NOMO-1 (cell line): Measurements from ENCODE around the gene ZSWIM3.
"Not testable (repeated sequence)": the region's sequence is repeated elsewhere in the genome, so short reads cannot be mapped to it uniquely, and the experiment has no call there.

ENCODE experiments used
- DNase-seq, 2 experiments: peaks; one replicate each; lab custom pipeline; 2025; ENCODE audit not compliant: unreplicated experiment in 2 of 2; lab: John Stamatoyannopoulos, UW

The ZSWIM3 gene

DNA sequence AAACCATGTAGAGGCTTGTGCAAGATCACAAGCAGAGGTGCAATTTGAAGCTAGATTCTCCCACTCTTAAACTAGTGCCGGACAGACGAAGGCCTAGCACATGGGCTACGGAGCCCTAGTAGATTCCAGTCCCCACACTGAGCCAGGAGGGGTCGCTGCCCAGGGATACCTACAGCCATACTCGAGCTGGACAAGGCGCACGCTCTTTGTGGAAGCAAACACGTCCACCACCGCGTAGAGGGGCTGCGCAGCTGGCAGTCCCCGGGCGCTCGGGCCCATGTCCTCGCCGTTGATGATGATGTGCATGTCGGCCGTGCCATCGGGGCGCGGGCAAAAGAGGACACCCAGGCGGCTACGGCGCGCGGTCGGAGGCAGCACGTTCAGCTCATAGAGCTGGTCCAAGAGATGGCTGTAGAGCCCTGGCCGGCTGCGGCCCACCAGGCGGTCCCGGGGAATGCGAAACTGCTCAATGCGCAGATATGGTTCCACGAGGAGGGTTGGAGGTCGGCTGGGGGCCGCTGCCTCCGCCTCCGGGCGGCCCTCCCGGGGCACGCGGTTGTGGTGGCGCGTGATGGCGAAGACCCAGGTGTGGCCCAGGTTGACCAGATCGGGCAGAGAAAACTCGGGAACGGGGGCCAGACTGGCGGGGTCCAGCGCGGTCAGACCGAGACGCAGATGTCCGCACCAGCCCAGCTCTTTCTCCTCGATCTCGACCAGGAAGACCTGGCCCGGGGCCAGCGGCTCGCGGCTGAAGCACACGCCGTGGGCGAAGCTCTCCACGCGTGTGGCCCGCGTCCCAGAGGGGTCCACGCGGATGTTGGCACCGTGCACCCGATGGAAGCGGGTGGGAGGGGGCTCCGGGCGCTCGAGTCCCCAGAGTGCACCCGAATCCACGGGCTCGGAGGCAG is 32.9 kb downstream of the ZSWIM3 start:
- DNase-seq: peak; percentile 33 to 54

- peak; percentile 59 to 70 for DNase-seq
Measured at GRCh38 chr20:45890985-45891983, 33.9 kb downstream of the ZSWIM3 start, which contains the start of the genes CTSA and NEURL2. Gene CTSA, plus strand, starts transcription at chr20:45891335. Its CDS starts 234 bp downstream, at chr20:45891569. Gene NEURL2, minus strand, starts transcription at chr20:45891208. Its CDS starts 217 bp downstream, at chr20:45890991.

DNA sequence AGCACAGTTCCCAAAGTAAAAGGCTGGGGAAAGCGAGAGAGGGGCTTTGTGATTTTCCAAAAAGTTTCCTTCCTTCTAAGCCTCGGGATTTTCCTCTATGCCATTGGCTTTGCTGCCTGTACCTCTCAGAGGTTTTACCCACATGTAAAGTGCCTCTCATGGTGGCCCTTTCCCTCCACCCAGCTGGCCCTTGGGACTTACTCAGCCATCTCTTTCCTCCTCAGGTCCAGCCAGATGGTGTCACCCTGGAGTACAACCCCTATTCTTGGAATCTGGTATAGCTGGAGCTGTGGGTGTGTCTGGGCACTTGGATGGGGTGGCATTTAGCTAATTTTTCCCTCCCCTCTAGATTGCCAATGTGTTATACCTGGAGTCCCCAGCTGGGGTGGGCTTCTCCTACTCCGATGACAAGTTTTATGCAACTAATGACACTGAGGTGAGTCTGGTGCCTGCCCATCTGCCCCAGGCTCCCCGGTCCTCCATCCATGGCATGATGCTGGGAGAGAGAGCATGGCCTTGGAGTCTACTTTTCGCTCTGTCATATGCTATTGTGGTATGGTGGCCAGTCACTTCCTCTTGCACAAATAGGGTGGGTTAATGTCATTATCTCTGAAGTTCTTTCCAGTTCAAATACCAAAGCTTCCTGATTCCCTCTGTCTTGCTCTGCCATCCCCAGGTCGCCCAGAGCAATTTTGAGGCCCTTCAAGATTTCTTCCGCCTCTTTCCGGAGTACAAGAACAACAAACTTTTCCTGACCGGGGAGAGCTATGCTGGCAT is 34.8 kb downstream of the ZSWIM3 start:
- DNase-seq: peak; percentile 32 to 50

DNA sequence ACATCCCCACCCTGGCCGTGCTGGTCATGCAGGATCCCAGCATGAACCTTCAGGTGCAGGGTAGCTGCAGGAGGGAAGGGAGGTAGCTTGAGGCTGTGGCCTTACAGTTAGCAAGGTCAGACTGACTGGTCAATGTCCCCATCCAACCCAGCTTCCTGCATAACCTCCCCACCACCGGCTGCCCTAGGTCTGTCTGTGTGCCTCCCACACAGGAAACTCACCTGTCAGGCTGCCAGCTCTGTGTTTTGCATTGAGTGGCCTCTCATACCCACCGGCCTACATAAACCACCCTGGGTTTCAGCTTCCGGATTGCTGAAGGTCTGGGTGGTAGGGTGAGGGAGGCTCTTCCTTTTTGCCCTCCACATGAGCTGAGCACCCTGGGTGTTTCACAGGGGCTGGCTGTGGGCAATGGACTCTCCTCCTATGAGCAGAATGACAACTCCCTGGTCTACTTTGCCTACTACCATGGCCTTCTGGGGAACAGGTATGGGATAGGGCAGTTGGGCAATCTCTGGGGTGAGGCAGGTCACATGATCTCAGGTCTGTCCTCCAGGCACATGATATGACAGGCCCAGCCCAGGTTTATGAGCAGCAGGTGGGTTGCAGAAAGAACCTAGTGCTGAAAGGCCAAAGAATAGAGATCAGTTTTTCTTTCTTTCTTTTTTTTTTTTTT is 35.5 kb downstream of the ZSWIM3 start:
- DNase-seq: no peak

GRCh38 chr20:45893831-45894230 is 36.4 kb downstream of the ZSWIM3 start:
- no peak for DNase-seq

DNA sequence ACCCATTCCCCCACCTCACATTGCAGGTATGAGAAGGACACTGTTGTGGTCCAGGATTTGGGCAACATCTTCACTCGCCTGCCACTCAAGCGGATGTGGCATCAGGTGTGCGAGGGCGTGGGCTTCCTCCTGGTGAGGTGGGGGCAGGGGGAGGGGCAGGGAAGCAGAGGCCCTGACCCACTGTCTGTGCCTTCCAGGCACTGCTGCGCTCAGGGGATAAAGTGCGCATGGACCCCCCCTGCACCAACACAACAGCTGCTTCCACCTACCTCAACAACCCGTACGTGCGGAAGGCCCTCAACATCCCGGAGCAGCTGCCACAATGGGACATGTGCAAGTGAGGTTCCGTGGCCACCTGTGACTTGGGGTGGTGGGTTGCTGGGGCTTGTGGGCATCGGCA is 37.4 kb downstream of the ZSWIM3 start:
- no peak for DNase-seq

- DNase-seq: no peak
Measured at GRCh38 chr20:45896641-45897161, 39.3 kb downstream of the ZSWIM3 start.

- DNase-seq: no peak
Measured at GRCh38 chr20:45897289-45897688, 39.9 kb downstream of the ZSWIM3 start.

DNA sequence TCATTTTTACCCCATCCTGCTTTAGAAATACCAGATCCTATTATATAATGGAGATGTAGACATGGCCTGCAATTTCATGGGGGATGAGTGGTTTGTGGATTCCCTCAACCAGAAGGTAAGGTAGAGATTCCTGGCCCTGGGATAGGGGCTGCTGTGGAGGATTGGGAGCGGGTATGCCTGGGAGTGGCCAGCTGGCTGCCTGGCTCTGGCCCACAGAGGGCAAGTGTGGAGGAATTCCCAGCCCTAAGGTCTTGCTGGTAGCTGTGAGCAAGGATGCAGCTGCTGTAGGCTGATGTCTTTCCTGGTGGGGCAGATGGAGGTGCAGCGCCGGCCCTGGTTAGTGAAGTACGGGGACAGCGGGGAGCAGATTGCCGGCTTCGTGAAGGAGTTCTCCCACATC is 40.3 kb downstream of the ZSWIM3 start:
- DNase-seq: no peak

GRCh38 chr20:45898285-45898684 is 40.9 kb downstream of the ZSWIM3 start:
- no peak for DNase-seq

DNA sequence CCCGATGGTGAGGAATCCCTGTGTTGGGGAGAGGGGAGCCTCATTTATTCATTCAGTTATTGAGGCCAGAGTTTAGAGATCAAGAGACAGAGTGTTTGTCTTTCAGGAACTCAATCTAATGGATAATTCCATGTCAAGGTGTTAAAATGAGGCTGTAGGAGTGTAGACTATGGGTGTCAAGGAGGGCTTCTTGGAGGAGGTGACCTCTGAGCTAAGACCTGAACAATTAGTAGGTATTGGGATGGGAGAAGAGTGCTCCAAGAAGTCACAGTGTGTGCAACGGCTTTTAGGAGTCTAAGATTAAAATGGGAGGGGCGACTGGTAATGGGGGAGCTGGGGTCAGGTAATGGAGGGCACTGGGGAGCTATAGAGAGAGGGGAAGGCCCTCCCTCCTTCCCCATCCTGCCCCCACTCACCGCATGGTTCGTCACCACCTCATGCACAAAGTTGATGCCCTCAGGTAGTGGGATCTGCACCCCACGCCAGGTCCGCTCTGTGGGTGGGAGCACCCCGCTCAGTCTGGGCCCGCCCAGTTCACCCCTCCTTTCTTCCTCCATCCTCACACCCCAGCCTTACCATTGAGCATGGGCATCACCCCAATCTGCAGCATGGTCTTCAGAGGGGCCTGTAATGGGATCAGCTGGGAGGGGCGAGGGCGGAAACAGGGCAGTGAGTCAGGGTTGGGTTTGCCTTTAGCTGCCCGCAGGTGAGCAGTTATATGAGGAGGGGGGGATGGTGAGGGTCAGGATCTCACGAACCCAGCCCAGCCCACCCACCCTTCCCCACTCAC is 41.8 kb downstream of the ZSWIM3 start:
- DNase-seq: no peak

DNA sequence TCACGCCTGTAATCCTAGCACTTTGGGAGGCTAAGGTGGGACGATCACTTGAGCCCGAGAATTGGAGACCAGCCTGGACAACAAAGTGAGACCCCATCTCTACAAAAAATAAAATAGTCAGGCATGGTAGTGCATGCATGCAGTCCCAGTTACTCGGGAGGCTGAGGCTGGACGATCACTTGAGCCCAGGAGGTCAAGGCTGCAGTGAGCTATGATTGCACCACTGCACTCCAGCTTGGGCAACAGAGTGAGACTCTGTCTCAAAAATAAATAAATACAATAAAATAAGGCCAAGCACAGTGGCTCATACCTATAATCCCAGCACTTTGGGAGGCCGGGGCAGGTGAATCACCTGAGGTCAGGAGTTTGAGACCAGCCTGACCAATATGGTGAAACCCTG is 43.9 kb downstream of the ZSWIM3 start:
- DNase-seq: not testable (repeated sequence)

- DNase-seq: no peak
Measured at GRCh38 chr20:45902199-45902701, 44.8 kb downstream of the ZSWIM3 start.

GRCh38 chr20:45904583-45905504 is 47.4 kb downstream of the ZSWIM3 start:
- DNase-seq: no peak

- no peak for DNase-seq
Measured at GRCh38 chr20:45905505-45906079, 48.2 kb downstream of the ZSWIM3 start.

GRCh38 chr20:45907219-45907948 is 50.0 kb downstream of the ZSWIM3 start:
- no peak for DNase-seq

DNA sequence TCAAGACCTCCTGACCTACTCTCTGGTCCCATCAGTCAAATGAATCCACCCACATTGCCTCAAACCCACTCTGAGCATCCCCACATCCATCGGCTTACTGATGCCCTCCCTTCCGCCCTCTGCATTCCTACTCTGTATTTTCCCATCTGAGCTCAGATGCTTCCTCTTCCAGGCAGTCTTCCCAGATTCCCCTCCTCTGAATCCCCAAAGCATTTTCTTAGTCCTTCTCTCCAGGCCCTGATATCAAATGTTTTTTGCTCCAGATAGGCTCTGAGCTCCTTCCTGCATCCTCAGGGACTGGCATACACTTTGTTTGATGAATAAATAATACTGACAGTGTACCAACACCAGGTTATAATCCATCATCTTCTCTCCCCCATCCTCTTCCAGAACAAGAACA is 50.7 kb downstream of the ZSWIM3 start:
- DNase-seq: no peak
